Kasumi-1 (cell line): ENCODE results near the gene FRMD4A.
A peak's percentile ranks its signal among the peaks of the same experiment; 100 is the strongest.
"Not testable (repeated sequence)": the region's sequence is repeated elsewhere in the genome, so short reads cannot be mapped to it uniquely, and the experiment has no call there.

Source experiments
- DNase-seq, 2 experiments: peaks; one replicate each; lab custom pipeline; 2025; lab: John Stamatoyannopoulos, UW

FRMD4A gene

GRCh38 chr10:13909516-13910258 is 421.0 kb downstream of the FRMD4A start:
- no peak for DNase-seq

- DNase-seq: no peak
These were observed 422.2 kb downstream of the FRMD4A start for GRCh38 chr10:13908475-13908874.

DNA sequence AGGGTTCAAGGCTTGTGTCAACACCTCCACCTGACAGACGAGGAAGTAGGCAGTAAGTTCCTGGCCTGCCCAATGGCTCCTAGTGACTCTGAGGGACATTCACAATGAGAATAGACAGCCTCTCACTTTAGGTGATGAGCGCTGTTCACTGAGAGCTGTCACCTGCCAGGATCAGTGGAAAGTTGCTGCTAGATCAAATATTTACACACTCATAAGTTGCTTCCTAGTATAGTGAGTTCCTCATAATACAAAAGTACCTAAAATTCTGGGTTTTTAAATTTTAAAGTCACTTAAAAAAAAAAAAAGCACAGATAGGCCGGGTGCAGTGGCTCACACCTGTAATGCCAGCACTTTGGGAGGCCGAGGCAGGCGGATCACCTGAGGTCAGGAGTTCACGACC is 423.2 kb downstream of the FRMD4A start:
- DNase-seq: no peak

DNA sequence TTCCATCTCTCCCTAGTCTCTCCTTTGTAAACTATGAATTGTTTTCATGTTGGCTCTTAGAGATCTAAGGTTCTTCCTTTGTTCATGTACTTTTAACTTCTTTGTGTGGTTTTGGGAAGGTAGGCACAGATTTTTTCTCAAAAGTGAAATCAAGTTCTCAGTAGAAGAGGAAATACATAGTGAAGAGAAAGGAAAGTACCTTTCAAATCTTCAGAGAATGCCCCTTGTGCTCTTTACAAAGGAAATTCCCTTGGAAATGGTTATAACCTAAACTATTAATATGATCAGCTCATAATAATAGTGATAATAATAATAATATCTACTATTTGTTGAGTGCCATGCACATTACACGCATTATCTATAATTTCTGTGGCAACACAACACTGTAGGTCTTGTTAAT is 425.4 kb downstream of the FRMD4A start:
- no peak for DNase-seq

DNA sequence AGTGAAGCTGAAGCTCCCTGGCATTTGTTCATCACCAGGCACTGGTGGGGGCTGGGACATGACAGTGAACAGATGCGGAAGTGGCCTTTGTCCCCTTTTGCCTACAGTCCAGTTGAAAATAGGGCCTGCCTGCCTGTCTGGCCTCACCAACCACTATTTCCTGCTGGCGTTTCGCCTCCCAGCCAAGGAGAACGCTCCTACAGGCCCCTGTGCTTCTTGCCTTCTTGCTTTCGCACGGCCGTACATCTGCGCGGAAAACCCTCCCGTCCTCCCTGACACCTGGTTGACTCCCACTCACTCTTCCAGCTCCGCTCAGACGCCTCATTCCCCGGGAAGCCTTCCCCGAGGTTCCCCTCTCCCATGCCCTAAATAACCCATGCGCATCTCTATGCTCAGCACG is 426.7 kb downstream of the FRMD4A start:
- DNase-seq: no peak

GRCh38 chr10:13902868-13903587 is 427.7 kb downstream of the FRMD4A start:
- DNase-seq: no peak

DNA sequence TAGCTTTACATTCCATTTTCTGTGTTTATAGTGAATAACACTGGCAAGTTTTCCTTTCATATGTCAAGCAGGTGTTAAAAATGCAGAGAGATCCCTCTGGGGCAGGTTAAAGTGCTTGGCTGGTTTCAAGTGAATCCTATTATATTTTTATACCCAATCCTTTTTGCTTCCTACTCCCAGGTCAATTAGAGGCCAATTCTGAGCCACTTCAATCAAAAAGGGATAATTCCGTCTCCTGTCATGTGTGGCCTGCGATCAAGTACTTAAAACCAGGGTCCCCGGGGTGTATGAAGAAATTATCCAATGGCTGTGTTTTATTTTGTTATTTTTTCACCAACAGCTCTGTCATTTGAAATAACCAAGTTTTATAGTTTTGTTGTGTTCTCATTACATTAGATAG is 430.8 kb downstream of the FRMD4A start:
- no peak for DNase-seq

GRCh38 chr10:13896146-13896545 is 434.6 kb downstream of the FRMD4A start:
- not testable (repeated sequence) for DNase-seq

DNA sequence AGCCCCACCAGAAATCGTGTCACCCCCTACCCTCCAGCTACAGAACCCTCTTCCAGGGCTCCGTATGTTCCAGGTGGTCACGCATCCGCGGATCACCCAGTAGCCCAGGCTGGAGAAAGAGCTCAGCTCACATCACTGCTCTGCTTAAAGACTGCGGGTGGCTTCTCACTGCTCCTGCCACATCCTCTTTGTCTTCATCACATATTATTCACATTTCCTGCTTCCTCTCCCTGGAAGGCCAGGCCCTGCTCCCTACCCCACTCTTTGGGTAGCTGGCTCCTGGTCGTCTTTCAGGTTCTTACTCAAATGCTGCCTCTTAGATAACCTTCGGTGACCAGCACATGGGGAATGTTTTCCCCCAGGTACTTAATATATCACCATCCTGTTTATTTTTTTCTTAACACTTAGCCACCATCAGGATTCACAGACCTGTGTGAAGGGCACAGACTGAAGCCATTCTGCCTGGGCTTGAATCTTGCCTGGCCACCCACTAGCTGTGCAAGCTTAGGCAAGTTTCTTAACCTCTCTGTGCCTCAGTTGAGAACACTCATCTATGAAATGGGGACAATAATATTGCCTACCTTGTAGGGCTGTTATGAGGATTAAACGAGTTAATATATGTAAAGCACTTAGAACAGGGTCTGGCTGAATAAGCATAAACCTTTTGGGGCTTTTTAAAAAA is 436.2 kb downstream of the FRMD4A start:
- DNase-seq: no peak

DNA sequence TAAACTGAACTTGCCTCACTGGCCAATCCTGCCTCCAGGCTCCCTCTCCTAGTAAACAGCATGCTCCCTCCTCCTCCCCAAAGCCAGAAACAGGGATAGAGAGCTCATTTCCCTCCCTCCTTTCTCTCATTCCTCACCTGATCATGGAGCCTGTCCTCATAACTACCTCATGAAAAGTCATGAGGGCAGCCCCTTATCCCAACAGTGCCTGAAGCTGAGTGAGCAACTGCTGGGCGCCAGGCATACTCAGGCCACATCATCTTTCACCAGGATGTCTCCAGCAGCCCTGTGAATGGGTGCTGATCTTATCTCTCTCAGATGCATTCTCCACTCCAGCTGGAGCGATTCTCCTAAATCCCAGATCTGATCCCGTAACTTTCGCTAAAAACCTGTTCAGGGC is 436.8 kb downstream of the FRMD4A start:
- DNase-seq: no peak

DNA sequence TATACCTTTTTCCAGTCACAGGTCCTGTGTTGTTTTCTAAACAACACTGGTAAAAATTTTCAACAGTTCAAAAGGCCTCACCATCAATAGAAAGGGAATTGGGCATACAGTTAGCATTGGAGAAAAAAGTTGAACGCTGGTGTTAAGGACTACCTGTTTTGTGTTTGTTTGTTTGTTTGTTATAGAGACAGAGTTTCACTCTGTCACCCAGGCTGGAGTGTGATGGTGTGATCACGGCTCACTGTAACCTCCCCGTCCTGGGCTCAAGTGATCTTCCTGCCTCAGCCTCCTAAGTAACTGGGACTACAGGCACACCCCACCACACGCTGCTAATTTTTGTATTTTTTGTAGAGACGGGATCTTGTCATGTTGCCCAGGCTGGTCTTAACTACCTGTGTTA is 437.9 kb downstream of the FRMD4A start:
- no peak for DNase-seq

DNA sequence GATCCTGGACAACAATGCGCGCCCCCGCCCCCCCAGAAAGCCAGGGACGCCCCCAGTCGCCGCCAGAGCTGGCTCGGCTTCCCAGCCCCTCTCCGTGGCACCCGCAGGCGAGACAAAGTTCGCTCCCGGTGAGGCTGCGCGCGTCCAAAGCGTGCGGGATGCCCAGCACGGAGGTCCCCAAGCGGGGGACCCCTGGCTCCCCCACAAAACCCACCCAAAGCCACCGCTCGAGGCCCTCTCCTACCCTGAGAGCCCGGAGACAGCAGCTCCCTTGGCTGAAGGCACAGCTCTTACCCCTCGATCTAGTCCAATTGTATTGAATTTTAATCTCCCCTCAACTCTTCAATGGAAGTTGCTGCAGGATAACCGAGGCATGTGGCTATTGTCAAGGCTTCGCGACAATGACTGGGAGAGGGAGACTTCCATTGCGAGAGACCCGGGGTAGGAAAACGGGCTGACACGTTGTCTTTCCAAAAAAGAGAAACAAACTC is 438.7 kb downstream of the FRMD4A start:
- DNase-seq: no peak

DNA sequence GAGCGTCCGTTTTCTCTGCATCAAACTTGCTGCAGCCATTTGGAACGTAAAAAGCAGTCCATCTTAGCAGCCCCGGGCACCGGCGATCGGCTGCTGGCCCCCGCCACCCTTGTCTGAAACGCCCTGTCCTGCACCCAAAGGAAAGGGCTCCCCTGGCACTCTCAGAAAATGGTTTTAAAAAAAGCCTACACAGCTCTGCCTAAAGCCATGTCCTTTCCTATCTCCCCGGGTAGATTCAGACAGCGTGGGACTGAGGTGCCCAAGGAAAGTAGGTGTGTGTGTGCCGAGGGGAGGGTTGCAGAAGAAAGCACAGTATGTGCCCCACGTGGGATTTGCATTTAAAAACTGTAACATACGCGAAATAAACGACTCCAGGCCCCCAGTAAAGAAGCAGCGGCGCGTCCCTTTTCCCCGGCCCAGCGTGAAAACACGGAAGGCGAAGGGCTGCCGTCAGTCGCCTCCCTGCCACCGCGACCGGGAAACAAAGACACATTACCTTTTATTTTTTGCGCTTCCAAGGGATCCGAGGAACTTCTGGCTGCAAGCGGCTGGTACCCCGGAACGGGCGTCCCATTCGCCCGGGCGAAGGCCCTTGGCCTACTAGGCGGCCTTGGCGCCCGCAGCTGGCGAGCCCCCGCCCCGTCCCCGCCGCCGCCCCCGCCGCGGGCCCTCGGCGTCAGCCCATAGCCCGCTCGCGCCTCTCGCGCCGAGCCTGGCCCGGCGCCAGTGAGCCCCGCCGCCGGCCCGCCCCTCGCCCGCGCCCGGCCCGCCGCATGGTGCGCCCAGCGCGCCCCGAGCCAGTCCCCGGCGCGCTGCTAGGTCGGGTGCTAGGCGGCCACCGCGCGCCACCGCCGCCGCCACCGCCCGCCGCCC is 439.4 kb downstream of the FRMD4A start:
- no peak for DNase-seq

DNA sequence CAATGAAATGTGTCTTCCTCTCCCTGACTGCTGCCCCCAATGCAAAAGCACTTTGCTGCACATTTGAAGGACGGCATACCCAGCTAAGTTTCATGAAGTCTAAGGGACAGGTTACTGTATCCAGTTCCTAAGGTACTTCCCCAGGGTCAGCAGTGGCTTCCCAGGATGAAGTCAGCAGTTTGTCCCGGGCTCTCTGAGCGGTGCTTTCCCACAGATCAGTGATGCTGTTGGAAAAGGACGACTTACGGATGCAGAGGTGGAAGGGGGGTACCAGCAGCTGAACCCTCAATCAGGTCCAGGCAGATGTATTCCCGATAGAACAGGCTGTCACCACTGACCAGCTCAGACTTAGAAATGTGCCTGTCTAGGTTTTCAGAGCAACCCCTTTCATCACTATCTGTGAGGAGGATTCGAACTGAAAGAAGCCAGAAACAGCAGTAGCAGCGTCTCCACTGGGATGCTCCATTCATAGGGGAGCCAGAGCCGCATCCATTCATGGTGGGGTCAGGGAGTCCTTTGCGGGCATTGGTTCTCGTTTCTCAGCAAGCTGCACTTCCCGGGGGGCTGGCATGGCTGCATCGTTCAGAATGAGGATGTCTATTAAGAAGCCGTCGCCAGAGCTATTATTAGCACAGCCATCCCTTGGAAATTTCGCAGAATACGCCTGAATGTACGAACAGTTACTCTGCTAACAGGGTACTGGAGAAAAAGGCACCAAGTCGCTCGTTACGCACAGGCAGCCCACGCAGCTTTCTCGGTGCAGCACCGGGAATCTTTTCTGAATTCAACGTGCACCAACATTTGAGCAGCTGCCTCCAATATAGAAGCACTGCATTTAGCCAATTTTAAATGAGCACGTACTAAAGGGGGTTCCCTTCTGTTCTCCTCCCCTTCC is 440.2 kb downstream of the FRMD4A start:
- no peak for DNase-seq

DNA sequence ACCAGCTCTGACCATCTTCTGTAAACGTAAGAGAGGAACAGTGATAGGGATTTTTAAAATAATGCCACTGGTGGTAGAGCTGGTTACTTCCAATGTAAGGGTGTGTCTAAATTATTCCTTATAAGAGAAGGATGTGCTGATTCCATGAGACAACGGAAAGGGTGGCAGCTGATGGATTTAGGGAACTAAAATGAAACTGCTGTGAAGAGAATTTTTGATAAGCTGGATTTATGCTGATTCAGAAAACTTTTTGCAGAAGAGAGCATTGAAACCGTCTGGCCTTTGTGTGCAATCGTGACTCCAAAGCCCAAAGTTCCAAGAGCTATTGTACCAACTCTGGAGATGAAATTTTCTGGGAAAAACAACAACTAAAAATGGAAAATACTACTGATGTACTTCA is 443.0 kb downstream of the FRMD4A start:
- no peak for DNase-seq

DNA sequence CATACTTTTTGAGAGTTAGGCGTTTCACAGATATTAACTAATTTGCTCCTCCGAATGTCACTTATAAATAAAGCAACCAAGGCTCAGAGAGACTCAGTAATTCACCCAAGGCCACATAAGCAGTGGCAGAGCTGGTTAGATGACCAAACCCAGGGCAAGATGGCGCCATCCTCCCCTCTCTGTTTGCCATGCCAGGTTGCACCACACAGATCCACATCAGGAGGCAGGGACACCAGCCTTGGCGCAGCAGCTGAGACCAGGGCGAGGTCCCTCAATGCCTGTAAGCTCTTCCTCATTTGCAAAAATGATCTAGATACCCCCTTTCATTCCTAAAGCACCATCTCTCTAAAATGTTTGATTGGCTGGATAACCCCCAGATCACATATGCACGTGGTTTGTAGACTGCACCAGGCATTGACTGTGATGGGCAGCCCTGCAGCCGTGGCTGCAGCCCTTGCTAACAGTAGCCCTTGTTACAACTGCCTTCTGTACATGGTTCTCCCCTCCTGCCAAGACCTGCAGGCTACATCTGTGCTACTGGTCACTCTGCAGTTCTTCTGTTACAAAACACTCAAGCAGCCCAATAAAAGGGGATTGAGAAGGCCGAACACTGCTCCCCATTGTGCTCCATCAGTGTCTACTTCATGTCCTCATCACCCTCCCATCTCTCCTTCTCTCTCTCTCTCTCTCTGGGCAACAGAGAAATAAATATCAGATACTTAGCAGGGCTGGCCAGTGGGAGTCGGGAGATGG is 445.3 kb downstream of the FRMD4A start:
- no peak for DNase-seq

DNA sequence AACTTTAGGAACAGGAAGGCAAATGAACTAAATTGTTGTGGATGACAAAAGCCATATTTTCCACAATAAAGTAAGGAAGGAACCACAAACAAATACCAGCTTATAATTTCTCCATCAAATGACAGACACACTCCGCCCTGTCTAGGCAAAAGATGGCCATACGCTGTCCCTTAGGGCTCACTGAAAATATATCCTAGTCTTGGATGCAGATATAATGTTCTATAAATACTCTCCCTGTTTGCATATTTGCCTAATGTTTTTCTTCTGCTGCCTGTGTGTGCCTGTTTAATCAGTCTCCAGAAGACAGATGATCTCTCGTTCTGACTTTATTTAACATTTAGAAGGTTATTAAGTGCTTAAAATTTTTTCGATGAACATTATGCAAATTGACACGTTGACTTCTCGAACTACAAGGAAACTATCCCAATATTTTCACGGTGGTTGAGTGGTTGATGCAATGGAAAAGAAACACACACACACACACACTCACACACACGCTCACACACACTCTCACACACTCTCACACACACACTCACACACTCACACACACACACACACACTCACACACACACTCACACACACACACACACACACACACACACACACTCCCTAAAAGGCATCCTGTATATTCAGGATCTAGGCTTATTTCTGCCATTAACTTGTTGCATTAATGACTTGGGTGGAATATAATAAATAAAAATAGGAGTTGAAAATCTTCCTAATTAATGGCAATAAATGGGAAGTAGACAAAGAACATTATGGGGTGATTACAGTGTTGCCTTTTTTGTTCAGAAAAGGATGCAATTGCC is 446.9 kb downstream of the FRMD4A start:
- DNase-seq: no peak

DNA sequence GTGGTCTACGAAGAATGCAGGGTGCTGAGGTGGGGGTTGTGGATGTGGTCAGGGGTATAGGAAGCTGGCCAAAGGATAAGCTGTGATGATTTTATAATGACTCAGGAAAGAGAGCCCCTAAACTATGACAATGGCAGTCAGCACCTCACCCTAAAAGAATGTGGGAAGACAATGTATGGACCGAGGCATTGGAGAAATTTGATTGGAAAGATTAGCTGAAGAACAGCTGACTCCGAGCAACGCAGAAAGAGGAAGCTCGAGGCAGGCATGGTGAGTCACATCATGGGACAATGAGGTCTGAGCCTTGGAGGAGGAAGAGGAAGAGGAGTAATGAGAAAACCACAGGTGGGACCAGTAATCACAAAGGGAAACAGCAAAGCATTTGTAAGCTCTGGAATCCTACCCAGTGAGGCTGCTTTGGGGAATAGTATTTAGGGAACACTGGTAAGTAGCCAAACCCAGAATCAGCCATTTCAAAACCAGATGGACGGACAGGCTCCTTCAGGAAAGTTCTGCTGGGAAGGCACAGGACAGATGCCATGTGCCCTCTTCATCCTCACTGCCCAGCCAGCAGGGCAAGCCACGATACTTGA is 448.5 kb downstream of the FRMD4A start:
- DNase-seq: peak; percentile 96 to 98

- no peak for DNase-seq
These were observed 450.0 kb downstream of the FRMD4A start for GRCh38 chr10:13880760-13881159.
